ENCODE data around the gene CSF3. TPM values are rescaled to one million over a fixed set of nuclear protein-coding genes. Genes with fewer than 3 reads are reported as not detected.

CSF3 gene
- total and polyA plus RNA-seq, 4 donors = 1.7 to 317 (median 5.4) TPM

DNA sequence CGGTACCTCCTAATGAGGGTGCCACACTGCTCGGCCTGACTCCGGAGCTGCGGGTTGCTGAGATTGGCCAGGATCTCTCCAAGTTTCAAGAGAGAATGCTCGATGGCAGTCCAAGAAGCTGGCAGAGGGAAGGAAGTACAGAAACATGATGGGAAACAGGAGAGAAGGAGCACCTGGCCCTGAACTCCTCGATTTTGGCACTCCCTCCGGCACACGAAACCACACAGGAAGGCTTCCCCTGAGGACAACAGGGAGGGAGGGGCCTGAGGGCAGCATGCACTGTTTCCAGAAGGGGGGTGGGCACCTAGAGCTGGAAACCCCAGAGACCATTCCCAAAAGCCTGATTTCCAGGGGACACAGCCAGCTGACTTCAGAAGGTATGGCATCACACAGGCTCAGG, 18.1 kb downstream of the CSF3 start:
- H3K4me3 ChIP-seq = no peak overlapping the region
- no peaks in the 10 kb centered on the region for H3K9me3 ChIP-seq (ENCODE audit: control insufficient read depth in 4 of 4, insufficient read depth in 3 of 4, low read length in 3 of 4)
- no peak overlapping the region for H3K9ac ChIP-seq (ENCODE audit: insufficient read depth in 1 of 2, low read length in 2 of 2)
- WGBS, 2 donors = 87 to 89% methylated on average over 8 of the region's 8 CpGs
- no peaks in the 10 kb centered on the region for H3K4me1 ChIP-seq (ENCODE audit: control insufficient read depth in 5 of 5, insufficient read depth in 5 of 5, low read length in 5 of 5)
- peaks cover 3 to 58% (median 54%) of the 10 kb centered on the region in 4 donors for H3K36me3 ChIP-seq (ENCODE audit: control insufficient read depth in 4 of 4, insufficient read depth in 4 of 4, low read length in 4 of 4)
- no peak overlapping the region for H3K27ac ChIP-seq (ENCODE audit: low read depth in 1 of 2, low read length in 1 of 2)
- DNase-seq (no peak), ATAC-seq (ENCODE audit: insufficient read depth, low FRiP score) (no peak)
- TF ChIP-seq, protein P1, sequence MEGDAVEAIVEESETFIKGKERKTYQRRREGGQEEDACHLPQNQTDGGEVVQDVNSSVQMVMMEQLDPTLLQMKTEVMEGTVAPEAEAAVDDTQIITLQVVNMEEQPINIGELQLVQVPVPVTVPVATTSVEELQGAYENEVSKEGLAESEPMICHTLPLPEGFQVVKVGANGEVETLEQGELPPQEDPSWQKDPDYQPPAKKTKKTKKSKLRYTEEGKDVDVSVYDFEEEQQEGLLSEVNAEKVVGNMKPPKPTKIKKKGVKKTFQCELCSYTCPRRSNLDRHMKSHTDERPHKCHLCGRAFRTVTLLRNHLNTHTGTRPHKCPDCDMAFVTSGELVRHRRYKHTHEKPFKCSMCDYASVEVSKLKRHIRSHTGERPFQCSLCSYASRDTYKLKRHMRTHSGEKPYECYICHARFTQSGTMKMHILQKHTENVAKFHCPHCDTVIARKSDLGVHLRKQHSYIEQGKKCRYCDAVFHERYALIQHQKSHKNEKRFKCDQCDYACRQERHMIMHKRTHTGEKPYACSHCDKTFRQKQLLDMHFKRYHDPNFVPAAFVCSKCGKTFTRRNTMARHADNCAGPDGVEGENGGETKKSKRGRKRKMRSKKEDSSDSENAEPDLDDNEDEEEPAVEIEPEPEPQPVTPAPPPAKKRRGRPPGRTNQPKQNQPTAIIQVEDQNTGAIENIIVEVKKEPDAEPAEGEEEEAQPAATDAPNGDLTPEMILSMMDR (IDR thresholded peaks at IDR 0.05; ENCODE audit: control extremely low read depth, extremely low read depth) = no peak
- no peaks in the 10 kb centered on the region for H3K27me3 ChIP-seq (ENCODE audit: control insufficient read depth in 3 of 3, insufficient read depth in 3 of 3, low read length in 2 of 3)

GRCh38 chr17:40034426-40035161, 19.4 kb downstream of the CSF3 start:
- H3K4me1 ChIP-seq (ENCODE audit: control insufficient read depth in 5 of 5, insufficient read depth in 5 of 5, low read length in 5 of 5) = peaks cover 0 to 7% (median 4%) of the 10 kb centered on the region in 5 donors
- peaks cover 3 to 47% (median 44%) of the 10 kb centered on the region in 4 donors for H3K36me3 ChIP-seq (ENCODE audit: control insufficient read depth in 4 of 4, insufficient read depth in 4 of 4, low read length in 4 of 4)
- ATAC-seq (ENCODE audit: insufficient read depth, low FRiP score) (no peak), DNase-seq (no peak)
- 83 to 88% methylated on average over 8 of the region's 8 CpGs for WGBS, 2 donors
- no peaks in the 10 kb centered on the region for H3K9me3 ChIP-seq (ENCODE audit: control insufficient read depth in 4 of 4, insufficient read depth in 3 of 4, low read length in 3 of 4)
- H3K27me3 ChIP-seq (ENCODE audit: control insufficient read depth in 3 of 3, insufficient read depth in 3 of 3, low read length in 2 of 3) = no peaks in the 10 kb centered on the region
- H3K27ac ChIP-seq (ENCODE audit: low read depth in 1 of 2, low read length in 1 of 2) = no peak overlapping the region
- no peak overlapping the region for H3K4me3 ChIP-seq
- TF ChIP-seq, protein P1 (IDR thresholded peaks at IDR 0.05; ENCODE audit: control extremely low read depth, extremely low read depth) = no peak
- H3K9ac ChIP-seq (ENCODE audit: insufficient read depth in 1 of 2, low read length in 2 of 2) = no peak overlapping the region

GRCh38 chr17:40035162-40035559, 19.9 kb downstream of the CSF3 start:
- ATAC-seq (ENCODE audit: insufficient read depth, low FRiP score) (no peak), DNase-seq (peak in 1 of 3 donors; percentile 22)
- no peaks in the 10 kb centered on the region for H3K27me3 ChIP-seq (ENCODE audit: control insufficient read depth in 3 of 3, insufficient read depth in 3 of 3, low read length in 2 of 3)
- WGBS, 2 donors = 73% methylated on average over 12 of the region's 12 CpGs
- H3K36me3 ChIP-seq (ENCODE audit: control insufficient read depth in 4 of 4, insufficient read depth in 4 of 4, low read length in 4 of 4) = peaks cover 3 to 44% (median 41%) of the 10 kb centered on the region in 4 donors
- TF ChIP-seq, protein P1 (IDR thresholded peaks at IDR 0.05; ENCODE audit: control extremely low read depth, extremely low read depth) = no peak
- peaks cover 0 to 7% (median 4%) of the 10 kb centered on the region in 5 donors for H3K4me1 ChIP-seq (ENCODE audit: control insufficient read depth in 5 of 5, insufficient read depth in 5 of 5, low read length in 5 of 5)
- no peaks in the 10 kb centered on the region for H3K9me3 ChIP-seq (ENCODE audit: control insufficient read depth in 4 of 4, insufficient read depth in 3 of 4, low read length in 3 of 4)
- H3K9ac ChIP-seq (ENCODE audit: insufficient read depth in 1 of 2, low read length in 2 of 2) = no peak overlapping the region
- no peak overlapping the region for H3K4me3 ChIP-seq
- no peak overlapping the region for H3K27ac ChIP-seq (ENCODE audit: low read depth in 1 of 2, low read length in 1 of 2)
